ENCODE results near the gene ULK4. TPM values are rescaled to one million over a fixed set of nuclear protein-coding genes. Genes with fewer than 3 reads are reported as not detected.

The ULK4 gene
- total and polyA plus RNA-seq, 2 of the 8 experiments (the other 6 are each of a cell fraction or from before 2014, with no cell fraction given): 3.0 to 10.8 TPM

DNA sequence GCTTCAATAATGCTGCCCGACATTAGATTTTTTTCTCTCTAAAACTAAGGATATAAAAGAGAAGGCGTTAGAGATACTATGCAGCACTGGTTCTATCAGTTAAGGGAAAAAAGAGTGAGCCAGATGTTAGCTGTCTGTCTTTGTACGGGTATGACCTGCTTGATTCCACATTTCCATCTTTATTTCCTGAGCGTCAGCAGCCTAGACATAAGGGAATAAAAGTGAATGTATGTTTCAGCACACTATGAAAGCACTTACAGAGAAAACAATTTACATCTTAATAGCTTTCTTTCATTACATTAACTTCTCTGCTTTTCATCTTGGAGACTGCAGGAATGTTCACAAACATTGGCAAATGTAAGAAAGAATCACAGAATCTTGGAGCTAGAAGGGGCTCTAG lies 443.3 kb downstream of the ULK4 start:
- Histone ChIP-seq H3K4me1 (replicated peaks in 1 of 4; ENCODE audit: control insufficient read depth in 3 of 4, insufficient read depth in 4 of 4, low read length in 3 of 4) (peaks cover 0 to 2% (median 0%) of the 10 kb centered on the region in 4 experiments; a peak in 2 of 7 replicates), H3K27ac (ENCODE audit: low read depth, low read length) (no peak overlapping the region), H3K79me1 (ENCODE audit: low read depth, low read length) (no peaks in the 10 kb centered on the region), H3K4ac (replicated peaks; ENCODE audit: insufficient read length, low read depth, low read length) (no peak overlapping the region), H3K4me2 (ENCODE audit: insufficient read depth in 1 of 2, low read depth in 2 of 2, low read length in 2 of 2) (no peak overlapping the region), H3K36me3 (ENCODE audit: control insufficient read depth in 2 of 4, insufficient read depth in 4 of 4, low read length in 3 of 4) (no peaks in the 10 kb centered on the region), H3K79me2 (ENCODE audit: control insufficient read depth in 1 of 2, insufficient read depth in 2 of 2, low read length in 2 of 2) (no peaks in the 10 kb centered on the region), H2BK15ac (ENCODE audit: low read length) (no peak overlapping the region), H3K9ac (replicated peaks in 1 of 4; ENCODE audit: extremely low read depth in 1 of 4, low read depth in 3 of 4, low read length in 3 of 4) (no peak overlapping the region), H4K8ac (ENCODE audit: extremely low read depth, insufficient read depth, low read length) (no peak overlapping the region), H2BK5ac (ENCODE audit: low read depth, low read length) (no peak overlapping the region), H2BK120ac (replicated peaks; ENCODE audit: low read depth, low read length) (no peak overlapping the region), H3K27me3 (replicated peaks in 1 of 4; ENCODE audit: control insufficient read depth in 3 of 4, extremely low read depth in 1 of 4, insufficient read depth in 3 of 4, low read length in 3 of 4) (no peaks in the 10 kb centered on the region), H3K56ac (replicated peaks; ENCODE audit: insufficient read length, low read depth, low read length) (no peak overlapping the region), H2AFZ (ENCODE audit: low read length) (no peak overlapping the region), H4K20me1 (replicated peaks in 1 of 2; ENCODE audit: control insufficient read depth in 1 of 2, insufficient read depth in 2 of 2, low read length in 2 of 2) (no peaks in the 10 kb centered on the region), H3K4me3 (ENCODE audit: extremely low read depth in 1 of 4, insufficient read depth in 2 of 4, low read depth in 3 of 4, low read length in 4 of 4) (no peak overlapping the region), H4K91ac (replicated peaks; ENCODE audit: insufficient read length, low read length) (no peak overlapping the region), H2AK5ac (ENCODE audit: low read depth, low read length) (no peak overlapping the region), H2BK20ac (ENCODE audit: low read length) (no peak overlapping the region), H2BK12ac (ENCODE audit: low read depth, low read length) (no peak overlapping the region), H3K18ac (ENCODE audit: extremely low read depth, low read length) (no peak overlapping the region), H3K23ac (ENCODE audit: insufficient read length) (no peak overlapping the region), H3K23me2 (ENCODE audit: low read depth, low read length) (no peaks in the 10 kb centered on the region), H3K14ac (ENCODE audit: insufficient read length) (no peak overlapping the region), H4K5ac (ENCODE audit: insufficient read length, low read depth, low read length) (no peak overlapping the region), H3K9me3 (ENCODE audit: insufficient read depth in 2 of 2, low read depth in 1 of 2, low read length in 1 of 2) (no peaks in the 10 kb centered on the region)
- CTCF ChIA-PET (ENCODE audit: partially characterized antibody): no interaction called here
- POLR2A ChIA-PET (ENCODE audit: partially characterized antibody): no interaction called here
- 83% methylated on average over 4 of the region's 4 CpGs; no CpG with 5 or more reads in 1 of the 2 experiments for WGBS, 2 experiments (ENCODE audit: extremely low coverage in 1 of 2, insufficient coverage in 1 of 2, insufficient read length in 1 of 2, insufficient replicate concordance in 2 of 2, low coverage in 1 of 2, low lambda C conversion rate in 2 of 2, missing lambda C conversion rate in 1 of 2)
- DNase-seq (ENCODE audit: low read depth in 1 of 2, low spot score in 2 of 2) (no peak), FAIRE-seq (no peak)
- TF ChIP-seq KDM5A (IDR thresholded peaks at IDR 0.05; ENCODE audit: low read length) (no peak), BCL11A (IDR thresholded peaks at IDR 0.05; ENCODE audit: low read depth in 2 of 2, low read length in 2 of 2) (no peak), SP4 (IDR thresholded peaks at IDR 0.05; ENCODE audit: low read length) (no peak), KDM4A (IDR thresholded peaks at IDR 0.05; ENCODE audit: low read depth, low read length, severe bottlenecking) (no peak), CHD1 (IDR thresholded peaks at IDR 0.05; ENCODE audit: low read depth, low read length) (no peak), RBBP5 (IDR thresholded peaks at IDR 0.05; ENCODE audit: borderline replicate concordance, low read depth, low read length) (no peak), MAFK (IDR thresholded peaks at IDR 0.05; ENCODE audit: low read depth, low read length) (no peak), HDAC6 (IDR thresholded peaks at IDR 0.05; ENCODE audit: low read depth, low read length) (no peak), SIRT6 (IDR thresholded peaks at IDR 0.05; ENCODE audit: low read length) (no peak), SRF (IDR thresholded peaks at IDR 0.05; ENCODE audit: low read depth, low read length) (no peak), NANOG (IDR thresholded peaks at IDR 0.05; ENCODE audit: insufficient read depth, low read depth, low read length, poor library complexity, severe bottlenecking) (no peak), PHF8 (conservative IDR thresholded peaks at IDR 0.05; ENCODE audit: low read depth, low read length) (no peak), POU5F1 (IDR thresholded peaks at IDR 0.05; ENCODE audit: low read depth, low read length) (no peak), SUZ12 (IDR thresholded peaks at IDR 0.05; ENCODE audit: low read length) (no peak)
- TF ChIP-seq, protein P1, sequence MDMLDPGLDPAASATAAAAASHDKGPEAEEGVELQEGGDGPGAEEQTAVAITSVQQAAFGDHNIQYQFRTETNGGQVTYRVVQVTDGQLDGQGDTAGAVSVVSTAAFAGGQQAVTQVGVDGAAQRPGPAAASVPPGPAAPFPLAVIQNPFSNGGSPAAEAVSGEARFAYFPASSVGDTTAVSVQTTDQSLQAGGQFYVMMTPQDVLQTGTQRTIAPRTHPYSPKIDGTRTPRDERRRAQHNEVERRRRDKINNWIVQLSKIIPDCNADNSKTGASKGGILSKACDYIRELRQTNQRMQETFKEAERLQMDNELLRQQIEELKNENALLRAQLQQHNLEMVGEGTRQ (IDR thresholded peaks at IDR 0.05; ENCODE audit: low read length): no peak

Data from H1 (cell line).